ENCODE measurements around the gene RASL11A. TPM values are rescaled to one million over a fixed set of nuclear protein-coding genes. Genes with fewer than 3 reads are reported as not detected.
A peak's percentile ranks its signal among the peaks of the same experiment; 100 is the strongest.
"Not testable (repeated sequence)": the region's sequence is repeated elsewhere in the genome, so short reads cannot be mapped to it uniquely, and the experiment has no call there.

Gene RASL11A, protein sequence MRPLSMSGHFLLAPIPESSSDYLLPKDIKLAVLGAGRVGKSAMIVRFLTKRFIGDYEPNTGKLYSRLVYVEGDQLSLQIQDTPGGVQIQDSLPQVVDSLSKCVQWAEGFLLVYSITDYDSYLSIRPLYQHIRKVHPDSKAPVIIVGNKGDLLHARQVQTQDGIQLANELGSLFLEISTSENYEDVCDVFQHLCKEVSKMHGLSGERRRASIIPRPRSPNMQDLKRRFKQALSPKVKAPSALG
- total RNA-seq, result 1 to 10 TPM; 2.9 TPM
- 1 to 10 TPM in 2 of 3 donors, under 1 TPM in 1; 0.20 to 3.3 (median 1.7) TPM for polyA plus RNA-seq
- total RNA-seq, result 1.1 to 8.1 (median 2.5) reads per million in 6 experiments

DNA sequence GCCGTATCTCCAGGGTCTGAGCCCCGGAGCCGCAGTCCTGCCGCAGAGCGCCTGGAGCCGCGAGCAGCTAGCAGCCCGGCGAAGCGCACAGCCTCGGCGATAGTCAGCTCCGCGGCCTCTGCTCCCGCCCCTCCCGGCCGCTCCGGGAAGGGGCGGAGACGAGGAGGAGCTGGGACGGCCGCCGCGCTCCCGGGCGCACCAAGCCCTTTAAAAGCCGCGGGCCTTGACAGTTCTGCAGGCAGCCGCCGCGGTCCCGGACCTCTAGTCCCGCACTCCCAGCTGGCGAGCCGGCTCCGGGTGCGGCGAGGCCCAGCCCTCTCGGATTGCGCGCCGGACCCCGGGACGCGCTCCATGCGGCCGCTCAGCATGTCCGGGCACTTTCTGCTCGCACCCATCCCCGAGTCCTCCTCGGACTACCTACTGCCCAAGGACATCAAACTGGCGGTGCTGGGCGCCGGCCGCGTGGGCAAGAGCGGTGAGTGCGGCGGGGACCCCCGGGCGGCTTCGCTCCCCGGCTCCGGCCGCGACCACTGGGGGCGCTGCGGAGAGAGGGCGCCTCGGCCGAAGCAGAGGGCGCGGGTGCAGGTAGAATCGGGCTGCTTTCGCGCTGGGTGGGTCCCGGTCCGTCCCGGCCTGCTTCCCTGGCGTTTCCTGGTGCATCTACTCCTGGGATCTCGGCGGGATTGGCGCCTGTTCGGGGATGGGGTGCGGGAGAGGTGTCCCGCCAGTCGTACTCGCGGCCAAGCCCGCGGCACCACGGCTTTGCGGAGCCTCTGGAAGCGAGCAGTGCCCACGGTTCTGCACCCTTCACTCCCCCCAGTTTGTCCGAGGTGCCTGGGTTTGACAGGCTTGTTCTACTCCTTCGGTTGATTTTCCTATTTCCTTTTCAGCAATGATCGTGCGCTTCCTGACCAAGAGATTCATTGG, at the start of gene RASL11A:
TSS of gene RASL11A (plus strand) at position 237 of the 927 bp plus-strand sequence. CDS start at position 352, 115 bp downstream.
- POLR2A ChIA-PET, result interaction anchor here (0.9 to 2.8 kb wide), 5 partner anchors 9 to 91 kb away, joined by 3 to 14 read pairs (median 5); partner anchors contain the start of gene RPL21
- DNase-seq, result peak; percentile 49 to 85 (median 78)
- ATAC-seq, result peak; percentile 92 to 93
- peaks cover 17 to 34% (median 27%) of the 10 kb centered on the region in 4 donors for H3K4me1 Mint-ChIP-seq
- peak within 1 kb of the TSS; percentile 18 to 93 (median 86) for H3K27ac Mint-ChIP-seq
- no peaks in the 10 kb centered on the region for H3K9me3 Mint-ChIP-seq
- H3K27me3 Mint-ChIP-seq, result peaks cover 0 to 16% (median 3%) of the 10 kb centered on the region in 5 donors
- H3K4me3 Mint-ChIP-seq, result peak within 1 kb of the TSS; percentile 87 to 94 (median 92)
- H3K36me3 Mint-ChIP-seq, result peaks cover 0 to 7% (median 0%) of the 10 kb centered on the region in 3 donors

DNA sequence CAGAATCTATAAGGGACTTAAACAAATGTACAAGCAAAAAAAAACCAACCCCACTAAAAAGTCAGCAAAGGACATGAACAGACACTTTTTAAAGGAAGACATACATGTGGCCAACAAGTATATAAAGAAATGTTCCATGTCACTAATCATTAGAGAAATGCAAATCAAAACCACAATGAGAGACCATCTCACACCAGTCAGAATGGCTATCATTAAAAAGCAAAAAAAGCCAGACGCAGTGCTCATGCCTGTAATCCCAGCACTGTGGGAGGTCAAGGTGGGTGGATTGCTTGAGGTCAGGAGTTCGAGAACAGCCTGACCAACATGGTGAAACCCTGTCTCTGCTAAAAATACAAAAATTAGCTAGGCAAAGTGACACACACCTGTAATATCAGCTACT, 48.5 kb upstream of the RASL11A start:
- peaks cover 7 to 36% (median 14%) of the 10 kb centered on the region in 4 donors for H3K4me1 Mint-ChIP-seq
- H3K9me3 Mint-ChIP-seq, H3K36me3 Mint-ChIP-seq, DNase-seq, ATAC-seq, H3K27me3 Mint-ChIP-seq, POLR2A ChIA-PET: not testable (repeated sequence)
- H3K27ac Mint-ChIP-seq, result peak overlapping the region in 1 of 10 donors; percentile 40
- H3K4me3 Mint-ChIP-seq, result peak overlapping the region in 1 of 10 donors; percentile 3

DNA sequence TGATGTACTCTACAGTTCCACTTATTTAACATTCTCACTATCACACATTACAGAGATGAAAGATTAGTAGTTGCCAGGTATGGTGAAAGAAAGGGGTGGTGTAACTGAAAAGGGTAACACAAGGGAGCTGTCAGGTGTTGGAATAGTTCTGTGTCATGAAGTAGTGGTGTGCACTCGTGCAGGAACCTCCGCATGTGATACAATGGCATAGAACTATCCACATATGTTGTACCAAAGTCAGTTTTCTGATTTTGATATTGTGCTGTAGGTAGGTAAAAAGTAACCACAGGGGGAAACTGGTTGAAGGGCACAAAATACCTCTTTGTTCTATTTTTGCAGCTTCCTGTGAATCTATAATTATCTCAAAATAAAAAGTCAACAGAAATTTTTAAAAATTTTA, 43.6 kb upstream of the RASL11A start:
- Mint-ChIP-seq H3K4me3 (peak overlapping the region in 9 of 10 donors; percentile 31 to 79 (median 65)), H3K27ac (peak overlapping the region in 5 of 10 donors; percentile 1 to 67 (median 38)), H3K4me1 (peaks cover 9 to 40% (median 15%) of the 10 kb centered on the region in 4 donors), H3K9me3 (peaks cover 0 to 15% (median 4%) of the 10 kb centered on the region in 9 donors), H3K27me3 (peaks cover 0 to 2% (median 0%) of the 10 kb centered on the region in 5 donors), H3K36me3 (peaks cover 0 to 2% (median 2%) of the 10 kb centered on the region in 3 donors)
- DNase-seq, result peak in 2 of 10 donors; percentile 21
- POLR2A ChIA-PET, result interaction anchor here (0.8 to 1.0 kb wide), 2 partner anchors 24 to 54 kb away, joined by 3 to 9 read pairs; partner anchors contain the start of gene RPL21
- peak; percentile 42 to 82 for ATAC-seq

DNA sequence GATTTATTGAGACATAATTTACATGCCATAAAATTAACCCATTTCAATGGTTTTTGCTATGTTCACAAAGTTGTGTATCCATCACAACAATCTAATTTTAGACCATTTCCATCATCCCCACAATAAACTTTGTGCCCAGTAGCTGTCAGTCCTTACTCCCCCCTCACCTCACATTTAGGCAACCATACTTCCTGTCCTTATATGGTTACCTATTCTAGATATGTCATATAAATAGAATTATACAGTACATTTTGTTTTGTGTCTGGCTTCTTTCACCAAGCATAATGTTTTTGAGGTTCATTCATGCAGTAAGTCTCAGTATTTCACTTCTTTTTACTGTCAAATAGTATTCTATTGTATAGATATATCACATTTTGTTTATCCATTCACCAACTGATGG, 42.5 kb upstream of the RASL11A start:
- H3K4me3 Mint-ChIP-seq, result peak overlapping the region in 7 of 10 donors; percentile 7 to 34 (median 19)
- DNase-seq (no peak), ATAC-seq (no peak)
- POLR2A ChIA-PET, result interaction anchor here (0.6 kb wide), 1 partner anchor 38 kb away, joined by 3 read pairs; no protein-coding TSS in a partner anchor
- peaks cover 0 to 6% (median 4%) of the 10 kb centered on the region in 3 donors for H3K36me3 Mint-ChIP-seq
- H3K9me3 Mint-ChIP-seq, result peaks cover 0 to 24% (median 5%) of the 10 kb centered on the region in 9 donors
- H3K4me1 Mint-ChIP-seq, result peaks cover 8 to 30% (median 15%) of the 10 kb centered on the region in 4 donors
- peak overlapping the region in 1 of 10 donors; percentile 47 for H3K27ac Mint-ChIP-seq
- peaks cover 0 to 2% (median 0%) of the 10 kb centered on the region in 5 donors for H3K27me3 Mint-ChIP-seq

DNA sequence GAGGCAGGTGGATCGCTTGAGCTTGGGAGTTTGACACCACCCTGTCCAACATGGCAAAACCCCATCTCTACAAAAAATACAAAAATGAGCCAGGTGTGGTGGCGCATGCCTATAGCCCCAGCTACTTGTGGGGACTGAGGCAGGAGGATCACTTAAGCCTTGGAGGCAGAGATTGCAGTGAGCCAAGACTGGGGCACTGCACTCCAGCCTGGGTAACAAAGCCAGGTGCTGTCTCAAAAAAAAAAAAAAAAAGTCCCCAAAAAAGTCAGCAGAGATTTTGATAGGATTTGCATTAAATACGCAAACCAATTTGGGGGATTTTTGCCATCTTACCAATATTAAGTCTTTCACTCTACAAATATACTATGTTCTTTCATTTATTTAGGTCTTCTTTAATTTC, 41.0 kb upstream of the RASL11A start:
- peaks cover 0 to 2% (median 0%) of the 10 kb centered on the region in 5 donors for H3K27me3 Mint-ChIP-seq
- H3K4me1 Mint-ChIP-seq, result peaks cover 10 to 25% (median 15%) of the 10 kb centered on the region in 4 donors
- POLR2A ChIA-PET, result interaction anchor here (0.8 kb wide), 1 partner anchor 115 kb away, joined by 3 read pairs; no protein-coding TSS in a partner anchor
- H3K4me3 Mint-ChIP-seq, result no peak overlapping the region
- no peak overlapping the region for H3K27ac Mint-ChIP-seq
- peaks cover 0 to 6% (median 4%) of the 10 kb centered on the region in 3 donors for H3K36me3 Mint-ChIP-seq
- H3K9me3 Mint-ChIP-seq, result peaks cover 0 to 24% (median 7%) of the 10 kb centered on the region in 9 donors
- ATAC-seq, result no peak
- DNase-seq, result no peak

DNA sequence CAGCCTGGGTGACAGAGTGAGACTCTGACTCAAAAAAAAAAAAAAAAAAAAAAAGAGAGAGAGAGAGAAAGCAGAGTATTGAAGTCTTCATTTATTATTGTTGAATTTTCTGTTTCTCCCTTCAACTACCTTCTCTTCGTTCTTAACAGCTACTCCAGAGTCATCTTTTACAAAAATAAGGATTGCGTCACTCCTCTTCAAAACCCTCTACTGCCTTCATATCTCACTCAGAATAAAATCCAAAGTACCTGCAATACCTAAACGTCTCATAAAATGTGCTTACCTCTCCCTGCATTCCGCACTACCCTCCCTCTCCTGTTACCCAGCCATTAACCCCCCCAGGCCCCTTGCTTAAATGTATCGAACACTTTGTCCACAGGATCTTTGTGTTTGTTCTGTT, 36.7 kb upstream of the RASL11A start:
- Mint-ChIP-seq H3K9me3 (peaks cover 0 to 22% (median 5%) of the 10 kb centered on the region in 9 donors), H3K36me3 (peaks cover 0 to 6% (median 4%) of the 10 kb centered on the region in 3 donors), H3K4me1 (peaks cover 0 to 4% (median under 1%) of the 10 kb centered on the region in 4 donors), H3K27ac (no peak overlapping the region), H3K27me3 (no peaks in the 10 kb centered on the region), H3K4me3 (no peak overlapping the region)
- no peak for DNase-seq
- ATAC-seq, result no peak
- POLR2A ChIA-PET, result no interaction called here

DNA sequence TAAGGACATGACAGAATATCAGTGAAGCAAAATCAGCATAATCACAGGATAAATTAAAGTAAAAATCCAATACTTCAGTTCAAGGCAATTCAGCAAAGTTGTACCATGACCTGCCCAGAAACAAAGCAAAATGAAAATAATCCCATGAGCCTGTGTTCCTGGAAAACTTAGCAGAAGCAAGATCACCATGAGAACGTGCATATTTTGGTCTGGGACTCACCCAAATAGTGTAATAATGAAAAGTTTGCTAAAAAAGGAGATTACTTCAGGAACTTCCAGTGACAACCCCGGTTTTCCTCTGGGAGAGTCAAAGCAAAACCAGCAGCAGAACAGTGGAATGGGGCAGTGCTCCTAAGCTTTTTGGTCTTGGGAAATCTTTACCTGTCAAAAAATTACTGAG, 34.2 kb upstream of the RASL11A start:
- POLR2A ChIA-PET, result no interaction called here
- no peak overlapping the region for H3K27ac Mint-ChIP-seq
- H3K4me3 Mint-ChIP-seq, result no peak overlapping the region
- peaks cover 0 to 13% (median 3%) of the 10 kb centered on the region in 9 donors for H3K9me3 Mint-ChIP-seq
- peaks cover 0 to 6% (median 4%) of the 10 kb centered on the region in 3 donors for H3K36me3 Mint-ChIP-seq
- H3K4me1 Mint-ChIP-seq, result peaks cover 0 to 4% (median 0%) of the 10 kb centered on the region in 4 donors
- no peaks in the 10 kb centered on the region for H3K27me3 Mint-ChIP-seq
- ATAC-seq (no peak), DNase-seq (no peak)

DNA sequence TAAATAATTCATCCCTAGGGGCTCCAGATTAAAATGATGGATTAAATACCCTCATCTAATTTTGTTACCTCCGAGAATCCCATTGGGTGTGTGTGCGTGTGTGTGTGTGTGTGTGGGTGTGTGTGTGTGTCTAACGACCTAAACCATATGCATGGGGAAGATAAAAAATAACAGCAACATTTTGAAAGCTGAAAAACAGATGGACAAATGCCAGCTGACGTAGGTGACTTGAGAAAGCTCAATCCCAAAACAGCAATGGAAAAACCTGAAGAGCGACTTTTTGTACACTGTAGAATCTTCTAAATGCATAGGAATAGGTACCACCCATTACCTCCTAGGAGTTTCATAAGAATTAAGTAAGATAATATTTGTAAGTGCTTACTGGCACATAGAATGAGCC, 27.9 kb upstream of the RASL11A start:
- H3K27me3 Mint-ChIP-seq, result no peaks in the 10 kb centered on the region

DNA sequence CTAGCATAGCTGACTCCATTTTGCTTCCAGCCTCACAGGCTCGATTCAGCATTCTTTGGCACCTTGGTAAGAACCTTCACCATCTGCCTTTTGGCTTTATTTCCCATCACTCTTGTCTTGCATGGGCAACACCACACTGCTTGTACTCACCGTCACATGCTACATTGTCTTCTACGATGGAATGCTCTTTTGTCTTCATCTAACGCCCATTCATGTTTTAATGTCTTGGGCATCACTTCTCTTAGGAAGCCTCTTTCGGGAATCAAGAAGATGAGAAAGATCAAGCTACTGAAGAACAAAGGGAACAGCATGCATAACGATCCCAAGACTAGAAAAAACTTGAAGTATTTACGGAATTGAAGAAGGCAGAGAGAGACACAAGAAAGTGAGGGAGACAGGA, 25.0 kb upstream of the RASL11A start:
- ATAC-seq, result no peak
- H3K4me1 Mint-ChIP-seq, result peaks cover 9 to 24% (median 15%) of the 10 kb centered on the region in 4 donors
- H3K27ac Mint-ChIP-seq, result peak overlapping the region in 3 of 10 donors; percentile 6 to 28 (median 14)
- POLR2A ChIA-PET, result no interaction called here
- peaks cover 0 to 14% (median 0%) of the 10 kb centered on the region in 3 donors for H3K36me3 Mint-ChIP-seq
- no peak for DNase-seq
- H3K27me3 Mint-ChIP-seq, result no peaks in the 10 kb centered on the region
- H3K9me3 Mint-ChIP-seq, result no peaks in the 10 kb centered on the region
- H3K4me3 Mint-ChIP-seq, result no peak overlapping the region

More for the DNA sequence above, 27.9 kb upstream of the RASL11A start:
- POLR2A ChIA-PET, result no interaction called here
- peaks cover 3 to 7% (median 6%) of the 10 kb centered on the region in 4 donors for H3K4me1 Mint-ChIP-seq
- H3K27ac Mint-ChIP-seq, result no peak overlapping the region
- H3K9me3 Mint-ChIP-seq, result no peaks in the 10 kb centered on the region
- H3K36me3 Mint-ChIP-seq, result peaks cover 0 to 14% (median 0%) of the 10 kb centered on the region in 3 donors
- DNase-seq, result no peak
- no peak for ATAC-seq
- H3K4me3 Mint-ChIP-seq, result no peak overlapping the region

DNA sequence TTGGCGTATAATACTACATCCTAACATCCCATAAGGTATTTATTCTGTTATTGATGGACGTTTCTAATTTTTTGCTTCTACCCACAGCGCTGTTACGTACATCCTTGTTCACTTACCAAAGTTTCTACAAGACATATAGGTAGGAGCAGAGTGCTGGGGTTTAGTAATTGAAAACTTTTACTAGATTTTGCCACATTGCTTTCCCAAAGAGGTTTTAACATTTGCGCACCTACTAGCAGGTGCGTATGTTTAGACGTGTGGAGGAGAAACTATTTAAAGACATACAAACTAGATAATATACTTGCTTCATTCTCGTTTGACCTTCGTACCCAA, 19.8 kb upstream of the RASL11A start:
- Mint-ChIP-seq H3K27me3 (no peaks in the 10 kb centered on the region), H3K36me3 (peaks cover 0 to 27% (median 10%) of the 10 kb centered on the region in 3 donors), H3K9me3 (no peaks in the 10 kb centered on the region), H3K27ac (peak overlapping the region; percentile 99 to 100 (median 100)), H3K4me1 (peaks cover 28 to 55% (median 51%) of the 10 kb centered on the region in 4 donors), H3K4me3 (peak overlapping the region; percentile 89 to 99 (median 98))
- POLR2A ChIA-PET, result interaction anchor here (0.6 to 1.1 kb wide), 22 partner anchors 11 to 369 kb away, joined by 3 to 14 read pairs (median 6); partner anchors contain the start of genes LNX2, RASL11A and USP12
- DNase-seq (no peak), ATAC-seq (peak; percentile 41 to 66)

DNA sequence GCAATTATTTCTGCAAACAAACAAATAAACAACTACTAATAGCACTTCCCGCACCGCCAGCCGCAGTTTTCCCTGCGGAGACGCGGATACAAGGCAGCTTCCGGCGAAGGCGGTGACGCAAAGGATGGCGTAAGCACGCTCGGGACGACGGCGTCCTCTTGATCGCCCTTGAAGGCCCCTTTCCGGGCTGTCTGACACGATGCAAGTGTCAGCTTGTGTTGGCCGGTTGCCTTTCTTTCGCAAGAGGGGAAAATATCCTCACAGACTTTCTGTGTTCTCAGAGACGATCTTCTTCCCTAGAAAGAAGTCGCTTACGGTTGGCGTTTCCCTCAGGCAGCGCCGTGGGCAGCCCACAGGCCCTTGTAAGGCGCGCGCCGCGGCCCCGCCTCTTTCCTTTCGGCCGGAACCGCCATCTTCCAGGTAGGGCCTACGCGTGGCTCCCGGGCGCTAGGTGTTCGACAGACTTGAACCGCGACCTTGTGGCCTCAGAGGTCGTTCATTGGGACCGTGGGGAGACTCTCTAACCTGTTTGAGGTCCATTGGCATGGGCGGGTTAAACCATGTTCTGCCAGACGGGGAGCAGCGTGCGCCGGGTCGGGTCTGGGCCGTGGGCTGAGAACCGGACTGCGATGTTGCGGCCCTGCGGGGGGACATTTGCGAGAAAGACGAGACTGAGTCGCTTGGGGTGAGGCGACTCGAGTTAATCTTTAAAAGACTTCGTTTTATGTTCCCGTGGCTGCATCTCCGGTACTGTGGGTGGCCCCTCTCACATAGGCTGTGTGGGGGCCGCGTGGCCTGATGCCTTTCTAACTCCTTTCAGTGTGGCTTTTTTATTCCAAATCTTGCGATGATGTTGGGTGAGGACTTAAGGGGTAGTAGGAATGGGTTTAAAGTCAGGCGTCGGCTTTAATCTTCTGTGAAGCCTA, 19.2 kb upstream of the RASL11A start, which contains the start of gene RPL21:
TSS of gene RPL21 (plus strand) at position 393 of the 926 bp plus-strand sequence. CDS start 2,219 bp downstream, outside the sequence.
- ATAC-seq (peak; percentile 89 to 91), DNase-seq (peak; percentile 84 to 99 (median 92))
- peak within 1 kb of the TSS; percentile 99 to 100 (median 100) for H3K27ac Mint-ChIP-seq
- POLR2A ChIA-PET, result interaction anchor here (0.6 to 1.1 kb wide), 22 partner anchors 10 to 369 kb away, joined by 3 to 14 read pairs (median 6); partner anchors contain the start of genes LNX2, RASL11A and USP12
- H3K4me3 Mint-ChIP-seq, result peak within 1 kb of the TSS; percentile 89 to 99 (median 98)
- no peaks in the 10 kb centered on the region for H3K27me3 Mint-ChIP-seq
- H3K9me3 Mint-ChIP-seq, result no peaks in the 10 kb centered on the region
- peaks cover 0 to 33% (median 14%) of the 10 kb centered on the region in 3 donors for H3K36me3 Mint-ChIP-seq
- H3K4me1 Mint-ChIP-seq, result peaks cover 28 to 55% (median 51%) of the 10 kb centered on the region in 4 donors
